A673 (cell line): ENCODE data around the gene NHLRC2.
"Not testable (repeated sequence)": the region's sequence is repeated elsewhere in the genome, so short reads cannot be mapped to it uniquely, and the experiment has no call there.

ENCODE experiments used
- EZH2 ChIP-seq: fragments of 200-600 bp; sonication (generic); IDR thresholded peaks from 2 replicates; pipeline ENCODE4 v1.6.1; 2017; ENCODE audit warnings: borderline replicate concordance, low read depth, mild to moderate bottlenecking, mixed read lengths, antibody characterized with exemption, low read length; ENCODE audit not compliant: poor library complexity, severe bottlenecking
- TF ChIP-seq, protein P1 (sequence below): fragments of 300-800, 200-600 bp; sonication (generic); conservative IDR thresholded peaks from 2 replicates; pipeline ENCODE4 v1.5.1; 2017; ENCODE audit warnings: low read depth, mild to moderate bottlenecking, antibody characterized with exemption, low read length, moderate library complexity, mixed read lengths

DNA sequence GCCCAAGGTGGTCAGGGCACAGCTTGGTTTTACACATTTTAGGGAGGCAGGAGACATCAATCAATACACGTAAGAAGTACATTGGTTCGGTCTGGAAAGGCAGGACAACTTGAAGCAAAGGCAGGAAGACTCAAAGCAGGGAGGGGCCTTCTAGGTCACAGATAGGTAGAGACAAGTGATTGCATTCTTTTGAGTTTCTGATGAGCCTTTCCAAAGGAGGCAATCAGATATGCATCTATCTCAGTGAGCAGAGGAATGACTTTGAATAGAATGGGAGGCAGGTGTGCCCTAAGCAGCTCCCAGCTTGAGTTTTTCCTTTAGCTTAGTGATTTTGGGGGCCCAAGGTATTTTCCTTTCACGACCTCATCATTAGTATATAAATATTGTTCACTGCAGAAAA is 33.2 kb upstream of the NHLRC2 start:
- TF ChIP-seq, protein P1, sequence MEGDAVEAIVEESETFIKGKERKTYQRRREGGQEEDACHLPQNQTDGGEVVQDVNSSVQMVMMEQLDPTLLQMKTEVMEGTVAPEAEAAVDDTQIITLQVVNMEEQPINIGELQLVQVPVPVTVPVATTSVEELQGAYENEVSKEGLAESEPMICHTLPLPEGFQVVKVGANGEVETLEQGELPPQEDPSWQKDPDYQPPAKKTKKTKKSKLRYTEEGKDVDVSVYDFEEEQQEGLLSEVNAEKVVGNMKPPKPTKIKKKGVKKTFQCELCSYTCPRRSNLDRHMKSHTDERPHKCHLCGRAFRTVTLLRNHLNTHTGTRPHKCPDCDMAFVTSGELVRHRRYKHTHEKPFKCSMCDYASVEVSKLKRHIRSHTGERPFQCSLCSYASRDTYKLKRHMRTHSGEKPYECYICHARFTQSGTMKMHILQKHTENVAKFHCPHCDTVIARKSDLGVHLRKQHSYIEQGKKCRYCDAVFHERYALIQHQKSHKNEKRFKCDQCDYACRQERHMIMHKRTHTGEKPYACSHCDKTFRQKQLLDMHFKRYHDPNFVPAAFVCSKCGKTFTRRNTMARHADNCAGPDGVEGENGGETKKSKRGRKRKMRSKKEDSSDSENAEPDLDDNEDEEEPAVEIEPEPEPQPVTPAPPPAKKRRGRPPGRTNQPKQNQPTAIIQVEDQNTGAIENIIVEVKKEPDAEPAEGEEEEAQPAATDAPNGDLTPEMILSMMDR: not testable (repeated sequence)
- TF ChIP-seq EZH2: not testable (repeated sequence)
